ENCODE results near the gene SPIRE2. TPM values are rescaled to one million over a fixed set of nuclear protein-coding genes. Genes with fewer than 3 reads are reported as not detected.

SPIRE2 gene
- total RNA-seq, 1 experiment from 2014 or later, result 21.7 TPM

DNA sequence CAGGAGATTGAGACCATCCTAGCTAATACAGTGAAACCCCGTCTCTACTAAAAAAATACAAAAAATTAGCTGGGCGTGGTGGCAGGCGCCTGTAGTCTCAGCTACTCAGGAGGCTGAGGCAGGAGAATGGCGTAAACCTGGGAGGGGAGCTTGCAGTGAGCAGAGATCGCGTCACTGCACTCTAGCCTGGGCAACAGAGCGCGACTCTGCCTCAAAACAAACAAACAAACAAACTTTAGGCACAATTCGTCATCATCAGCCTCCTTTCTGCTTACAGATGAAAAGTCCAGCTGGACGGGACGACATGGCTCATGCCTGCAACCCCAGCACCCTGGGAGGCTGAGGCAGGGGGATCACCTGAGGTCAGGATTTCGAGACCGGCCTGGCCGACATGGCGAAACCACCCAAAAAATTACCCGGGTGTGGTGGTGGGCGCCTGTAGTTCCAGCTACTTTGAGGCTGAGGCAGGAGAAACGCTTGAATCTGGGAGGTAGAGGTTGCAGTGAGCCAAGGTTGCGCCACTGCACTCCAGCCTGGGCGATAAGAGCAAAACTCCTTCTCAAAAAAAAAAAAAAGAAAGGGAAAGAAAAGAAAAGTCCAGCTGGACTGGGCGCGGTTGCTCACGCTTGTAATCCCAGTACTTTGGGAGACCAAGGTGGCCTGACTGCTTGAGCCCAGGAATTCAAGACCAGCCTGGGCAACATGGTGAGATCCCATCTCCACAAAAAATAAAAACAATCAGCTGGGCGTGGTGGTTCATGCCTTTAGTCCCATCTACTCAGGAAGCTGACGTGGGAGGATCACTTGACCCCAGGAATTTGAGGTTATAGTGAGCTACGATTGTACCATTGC, 1.5 kb upstream of the SPIRE2 start:
- in situ Hi-C loops (cut with HindIII; ENCODE audit: low pct_unique_long_range_greater_than_20kb, low sequenced_read_pairs), result no loop called here
- BruUV-seq (replicated peaks), result no TSS peak

GRCh38 chr16:89827383-89828198, 684 bp upstream of the SPIRE2 start:
- no peaks in the 10 kb centered on the region; the same call in 1 of the 2 replicates for H3K36me3 ChIP-seq (ENCODE audit: control insufficient read depth, insufficient read depth, low read length)
- DNase-seq (ENCODE audit: low read depth, low spot score) (no peak), ATAC-seq (peak; percentile 82)
- BruUV-seq (replicated peaks), result no TSS peak
- peak overlapping the region; percentile 8 for H3K27ac ChIP-seq (ENCODE audit: low read length)
- H3K27me3 ChIP-seq (ENCODE audit: control insufficient read depth, insufficient read depth, low read length), result no peaks in the 10 kb centered on the region
- peak overlapping the region; percentile 51 to 55 for H3K4me3 ChIP-seq (ENCODE audit: low read depth in 2 of 2, low read length in 2 of 2)
- in situ Hi-C loops (cut with HindIII; ENCODE audit: low pct_unique_long_range_greater_than_20kb, low sequenced_read_pairs) (no loop called here), intact Hi-C loops (cut with micrococcal nuclease; ENCODE audit: unreplicated experiment) (no loop called here)
- peaks cover 15% of the 10 kb centered on the region for H3K4me1 ChIP-seq (ENCODE audit: control insufficient read depth, insufficient read depth, low read length)
- ChIA-PET POLR2A (no interaction called here), CTCF (no interaction called here)
- no peaks in the 10 kb centered on the region for H3K9me3 ChIP-seq (ENCODE audit: control insufficient read depth, insufficient read depth, low read depth, low read length)
- TF ChIP-seq SIN3A (IDR thresholded peaks at IDR 0.05; ENCODE audit: borderline replicate concordance, insufficient read depth, low read depth, low read length) (0 out of 2 replicates have a peak, but pooled peaks have one; percentile 56), TCF7L2 (IDR thresholded peaks at IDR 0.05; ENCODE audit: low read depth, low read length) (no peak), POLR2AphosphoS5 (IDR thresholded peaks at IDR 0.05; ENCODE audit: low read depth, low read length) (0 out of 2 replicates have a peak, but pooled peaks have one; percentile 29)
- TF ChIP-seq, protein P1, sequence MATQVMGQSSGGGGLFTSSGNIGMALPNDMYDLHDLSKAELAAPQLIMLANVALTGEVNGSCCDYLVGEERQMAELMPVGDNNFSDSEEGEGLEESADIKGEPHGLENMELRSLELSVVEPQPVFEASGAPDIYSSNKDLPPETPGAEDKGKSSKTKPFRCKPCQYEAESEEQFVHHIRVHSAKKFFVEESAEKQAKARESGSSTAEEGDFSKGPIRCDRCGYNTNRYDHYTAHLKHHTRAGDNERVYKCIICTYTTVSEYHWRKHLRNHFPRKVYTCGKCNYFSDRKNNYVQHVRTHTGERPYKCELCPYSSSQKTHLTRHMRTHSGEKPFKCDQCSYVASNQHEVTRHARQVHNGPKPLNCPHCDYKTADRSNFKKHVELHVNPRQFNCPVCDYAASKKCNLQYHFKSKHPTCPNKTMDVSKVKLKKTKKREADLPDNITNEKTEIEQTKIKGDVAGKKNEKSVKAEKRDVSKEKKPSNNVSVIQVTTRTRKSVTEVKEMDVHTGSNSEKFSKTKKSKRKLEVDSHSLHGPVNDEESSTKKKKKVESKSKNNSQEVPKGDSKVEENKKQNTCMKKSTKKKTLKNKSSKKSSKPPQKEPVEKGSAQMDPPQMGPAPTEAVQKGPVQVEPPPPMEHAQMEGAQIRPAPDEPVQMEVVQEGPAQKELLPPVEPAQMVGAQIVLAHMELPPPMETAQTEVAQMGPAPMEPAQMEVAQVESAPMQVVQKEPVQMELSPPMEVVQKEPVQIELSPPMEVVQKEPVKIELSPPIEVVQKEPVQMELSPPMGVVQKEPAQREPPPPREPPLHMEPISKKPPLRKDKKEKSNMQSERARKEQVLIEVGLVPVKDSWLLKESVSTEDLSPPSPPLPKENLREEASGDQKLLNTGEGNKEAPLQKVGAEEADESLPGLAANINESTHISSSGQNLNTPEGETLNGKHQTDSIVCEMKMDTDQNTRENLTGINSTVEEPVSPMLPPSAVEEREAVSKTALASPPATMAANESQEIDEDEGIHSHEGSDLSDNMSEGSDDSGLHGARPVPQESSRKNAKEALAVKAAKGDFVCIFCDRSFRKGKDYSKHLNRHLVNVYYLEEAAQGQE (IDR thresholded peaks at IDR 0.05; ENCODE audit: insufficient read depth in 1 of 2, low read depth in 2 of 2, low read length in 1 of 2), result no peak
- TF ChIP-seq, protein P2, sequence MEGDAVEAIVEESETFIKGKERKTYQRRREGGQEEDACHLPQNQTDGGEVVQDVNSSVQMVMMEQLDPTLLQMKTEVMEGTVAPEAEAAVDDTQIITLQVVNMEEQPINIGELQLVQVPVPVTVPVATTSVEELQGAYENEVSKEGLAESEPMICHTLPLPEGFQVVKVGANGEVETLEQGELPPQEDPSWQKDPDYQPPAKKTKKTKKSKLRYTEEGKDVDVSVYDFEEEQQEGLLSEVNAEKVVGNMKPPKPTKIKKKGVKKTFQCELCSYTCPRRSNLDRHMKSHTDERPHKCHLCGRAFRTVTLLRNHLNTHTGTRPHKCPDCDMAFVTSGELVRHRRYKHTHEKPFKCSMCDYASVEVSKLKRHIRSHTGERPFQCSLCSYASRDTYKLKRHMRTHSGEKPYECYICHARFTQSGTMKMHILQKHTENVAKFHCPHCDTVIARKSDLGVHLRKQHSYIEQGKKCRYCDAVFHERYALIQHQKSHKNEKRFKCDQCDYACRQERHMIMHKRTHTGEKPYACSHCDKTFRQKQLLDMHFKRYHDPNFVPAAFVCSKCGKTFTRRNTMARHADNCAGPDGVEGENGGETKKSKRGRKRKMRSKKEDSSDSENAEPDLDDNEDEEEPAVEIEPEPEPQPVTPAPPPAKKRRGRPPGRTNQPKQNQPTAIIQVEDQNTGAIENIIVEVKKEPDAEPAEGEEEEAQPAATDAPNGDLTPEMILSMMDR (IDR thresholded peaks at IDR 0.05), result no peak

More for the DNA sequence above, 1.5 kb upstream of the SPIRE2 start:
- TF ChIP-seq, protein P2 (IDR thresholded peaks at IDR 0.05), result no peak
- no peak for TF ChIP-seq SIN3A (IDR thresholded peaks at IDR 0.05; ENCODE audit: borderline replicate concordance, insufficient read depth, low read depth, low read length)
- TF ChIP-seq POLR2AphosphoS5 (IDR thresholded peaks at IDR 0.05; ENCODE audit: low read depth, low read length), result no peak
- no peak for TF ChIP-seq TCF7L2 (IDR thresholded peaks at IDR 0.05; ENCODE audit: low read depth, low read length)
- TF ChIP-seq, protein P1 (IDR thresholded peaks at IDR 0.05; ENCODE audit: insufficient read depth in 1 of 2, low read depth in 2 of 2, low read length in 1 of 2), result no peak
- POLR2A ChIA-PET, result no interaction called here
- H3K27me3 ChIP-seq (ENCODE audit: control insufficient read depth, insufficient read depth, low read length), result no peaks in the 10 kb centered on the region
- H3K4me1 ChIP-seq (ENCODE audit: control insufficient read depth, insufficient read depth, low read length), result peaks cover 15% of the 10 kb centered on the region
- intact Hi-C loops (cut with micrococcal nuclease; ENCODE audit: unreplicated experiment), result no loop called here
- DNase-seq (ENCODE audit: low read depth, low spot score) (no peak), ATAC-seq (no peak)
- CTCF ChIA-PET, result no interaction called here
- peak overlapping the region in 1 of 2 experiments; percentile 55; a peak in 2 of 4 replicates for H3K4me3 ChIP-seq (ENCODE audit: low read depth in 2 of 2, low read length in 2 of 2)
- H3K36me3 ChIP-seq (ENCODE audit: control insufficient read depth, insufficient read depth, low read length), result no peaks in the 10 kb centered on the region; the same call in 1 of the 2 replicates
- peak overlapping the region; percentile 8; the same call in 1 of the 2 replicates for H3K27ac ChIP-seq (ENCODE audit: low read length)
- H3K9me3 ChIP-seq (ENCODE audit: control insufficient read depth, insufficient read depth, low read depth, low read length), result no peaks in the 10 kb centered on the region

All from Panc1 (cell line).